Skin of body (tissue), 2 donors: ENCODE data around the gene PLA2G4B. TPM values are rescaled to one million over a fixed set of nuclear protein-coding genes. Genes with fewer than 3 reads are reported as not detected.

Experiments used
- DNase-seq: peaks from one replicate; lab custom pipeline; 2025; lab: John Stamatoyannopoulos, UW
- total RNA-seq: library from RNA; depleted of rRNA; stranded (reverse); fragments of >200 nt; gene quantifications from one replicate; pipeline ENCODE4 v1.2.3, GENCODE V29; 2014

PLA2G4B gene
- total RNA-seq, 1 donor from 2014 or later: 16.5 TPM

- no peak for DNase-seq
Observed at GRCh38 chr15:41869770-41870688, 31.4 kb downstream of the PLA2G4B start.

- DNase-seq: no peak
Observed at GRCh38 chr15:41870689-41871081, 32.0 kb downstream of the PLA2G4B start.

GRCh38 chr15:41871175-41871905 lies 32.7 kb downstream of the PLA2G4B start:
- DNase-seq: no peak

- no peak for DNase-seq
Observed at GRCh38 chr15:41872166-41872747, 33.6 kb downstream of the PLA2G4B start.

- DNase-seq: no peak
Observed at GRCh38 chr15:41873711-41874110, 35.1 kb downstream of the PLA2G4B start.

GRCh38 chr15:41874736-41875135 lies 36.1 kb downstream of the PLA2G4B start:
- no peak for DNase-seq

- DNase-seq: no peak
Observed at GRCh38 chr15:41876007-41876406, 37.4 kb downstream of the PLA2G4B start.

GRCh38 chr15:41876689-41877088 lies 38.0 kb downstream of the PLA2G4B start:
- no peak for DNase-seq

GRCh38 chr15:41877631-41878354 lies 39.1 kb downstream of the PLA2G4B start:
- no peak for DNase-seq

- DNase-seq: no peak
Observed at GRCh38 chr15:41878355-41878699, 39.7 kb downstream of the PLA2G4B start.

GRCh38 chr15:41879321-41879845 lies 40.7 kb downstream of the PLA2G4B start:
- DNase-seq: no peak

- DNase-seq: no peak
Observed at GRCh38 chr15:41880156-41880877, 41.7 kb downstream of the PLA2G4B start.

- DNase-seq: no peak
Observed at GRCh38 chr15:41881086-41881485, 42.4 kb downstream of the PLA2G4B start.

GRCh38 chr15:41881550-41881919 lies 42.9 kb downstream of the PLA2G4B start:
- no peak for DNase-seq

- no peak for DNase-seq
Observed at GRCh38 chr15:41881920-41882688, 43.5 kb downstream of the PLA2G4B start.

- DNase-seq: no peak
Observed at GRCh38 chr15:41882689-41883483, 44.2 kb downstream of the PLA2G4B start.

GRCh38 chr15:41883484-41883825 lies 44.8 kb downstream of the PLA2G4B start:
- DNase-seq: no peak

GRCh38 chr15:41884458-41884857 lies 45.8 kb downstream of the PLA2G4B start:
- no peak for DNase-seq

- DNase-seq: no peak
Observed at GRCh38 chr15:41885321-41885720, 46.7 kb downstream of the PLA2G4B start.
